MM.1S (cell line): Measurements from ENCODE around the gene CSN2.

Experiments used
- DNase-seq: peaks from one replicate; pipeline ENCODE4 v3.0.0-alpha.2; 2015
- H2AFZ ChIP-seq: fragments of 300-600 bp; sonication (generic); 2 replicates; pipeline ENCODE4 v1.6.0; 2016; ENCODE audit warnings: antibody characterized with exemption, low read length
- H3F3A ChIP-seq: fragments of 300-600 bp; sonication (generic); 2 replicates; pipeline ENCODE4 v1.6.1; 2016; ENCODE audit warnings: mild to moderate bottlenecking, antibody characterized with exemption, low read length, moderate library complexity, mixed read lengths; ENCODE audit not compliant: insufficient read depth
- H3K27ac ChIP-seq: fragments of 300-600 bp; sonication (generic); 2 replicates; pipeline ENCODE4 v1.5.1; 2016; ENCODE audit warnings: mild to moderate bottlenecking, low read length
- H3K27me3 ChIP-seq: fragments of 300-600 bp; sonication (generic); replicated peaks from 2 replicates; pipeline ENCODE4 v1.6.0; 2016; ENCODE audit warnings: low read length; ENCODE audit not compliant: insufficient read depth
- H3K36me3 ChIP-seq: fragments of 300-600 bp; sonication (generic); replicated peaks from 2 replicates; pipeline ENCODE4 v1.6.1; 2016; ENCODE audit warnings: mild to moderate bottlenecking, low read length, mixed read lengths; ENCODE audit not compliant: insufficient read depth
- H3K4me1 ChIP-seq: fragments of 300-600 bp; sonication (generic); 2 replicates; pipeline ENCODE4 v1.6.1; 2016; ENCODE audit warnings: low read length, mixed read lengths
- H3K4me2 ChIP-seq: fragments of 300-600 bp; sonication (generic); 2 replicates; pipeline ENCODE4 v1.6.0; 2016; ENCODE audit warnings: low read depth, low read length
- H3K4me3 ChIP-seq: fragments of 300-600 bp; sonication (generic); 2 replicates; pipeline ENCODE4 v1.5.1; 2016; ENCODE audit warnings: low read length, mixed read lengths
- H3K79me2 ChIP-seq: fragments of 300-600 bp; sonication (generic); 2 replicates; pipeline ENCODE4 v1.6.1; 2016; ENCODE audit warnings: mixed run types, low read length, mixed read lengths
- H3K9ac ChIP-seq: fragments of 300-600 bp; sonication (generic); 2 replicates; pipeline ENCODE4 v1.6.1; 2016; ENCODE audit warnings: low read length, mixed read lengths
- H3K9me2 ChIP-seq: fragments of 300-600 bp; sonication (generic); replicated peaks from 2 replicates; pipeline ENCODE4 v1.6.1; 2016; ENCODE audit warnings: mild to moderate bottlenecking, low read length, mixed read lengths; ENCODE audit not compliant: insufficient read depth
- H3K9me3 ChIP-seq: fragments of 300-600 bp; sonication (generic); replicated peaks from 2 replicates; pipeline ENCODE4 v1.6.1; 2016; ENCODE audit warnings: mild to moderate bottlenecking, low read length, mixed read lengths; ENCODE audit not compliant: insufficient read depth
- H4K20me1 ChIP-seq: fragments of 300-600 bp; sonication (generic); 2 replicates; pipeline ENCODE4 v1.6.1; 2016; ENCODE audit warnings: mild to moderate bottlenecking, low read length, moderate library complexity, mixed read lengths; ENCODE audit not compliant: insufficient read depth
- EZH2 ChIP-seq: fragments of 300-600 bp; sonication (generic); optimal IDR thresholded peaks from 2 replicates; pipeline ENCODE3; 2017; ENCODE audit warnings: low read depth, mild to moderate bottlenecking, antibody characterized with exemption, low read length, mixed read lengths
- EZH2phosphoT487 ChIP-seq: fragments of 300-600 bp; sonication (generic); IDR thresholded peaks from 2 replicates; pipeline ENCODE4 v1.6.1; 2018; ENCODE audit warnings: antibody characterized with exemption, low read length
- TF ChIP-seq, protein P1 (sequence below): fragments of 300-600 bp; sonication (generic); IDR thresholded peaks from 2 replicates; pipeline ENCODE4 v1.5.1; 2016; ENCODE audit warnings: antibody characterized with exemption, low read length, mixed read lengths

Gene CSN2

DNA sequence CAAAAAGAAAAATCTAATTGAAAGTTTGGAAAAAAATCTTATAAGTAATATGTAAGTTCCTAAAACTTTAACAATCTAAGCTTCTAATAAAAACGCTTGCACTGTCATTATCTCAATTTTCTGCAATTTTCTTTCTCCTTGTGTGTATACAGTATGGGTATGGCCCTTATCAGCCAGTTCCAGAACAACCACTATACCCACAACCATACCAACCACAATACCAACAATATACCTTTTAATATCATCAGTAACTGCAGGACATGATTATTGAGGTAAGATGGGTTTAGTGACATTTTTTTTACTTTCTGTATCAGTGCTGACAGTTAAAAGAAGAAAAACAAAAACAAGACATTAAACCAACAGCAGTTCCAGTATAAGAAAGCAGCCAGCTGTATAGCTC, 35.2 kb upstream of the CSN2 start:
- no peaks in the 10 kb centered on the region for H3K9me3 ChIP-seq
- H3K27ac ChIP-seq = no peak overlapping the region
- H3K9me2 ChIP-seq = no peaks in the 10 kb centered on the region
- H3K36me3 ChIP-seq = no peaks in the 10 kb centered on the region
- no peak overlapping the region for H3K4me2 ChIP-seq
- H4K20me1 ChIP-seq = no peaks in the 10 kb centered on the region
- H3K27me3 ChIP-seq = no peaks in the 10 kb centered on the region
- no peaks in the 10 kb centered on the region for H3F3A ChIP-seq
- TF ChIP-seq EZH2phosphoT487 (no peak), EZH2 (no peak)
- TF ChIP-seq, protein P1, sequence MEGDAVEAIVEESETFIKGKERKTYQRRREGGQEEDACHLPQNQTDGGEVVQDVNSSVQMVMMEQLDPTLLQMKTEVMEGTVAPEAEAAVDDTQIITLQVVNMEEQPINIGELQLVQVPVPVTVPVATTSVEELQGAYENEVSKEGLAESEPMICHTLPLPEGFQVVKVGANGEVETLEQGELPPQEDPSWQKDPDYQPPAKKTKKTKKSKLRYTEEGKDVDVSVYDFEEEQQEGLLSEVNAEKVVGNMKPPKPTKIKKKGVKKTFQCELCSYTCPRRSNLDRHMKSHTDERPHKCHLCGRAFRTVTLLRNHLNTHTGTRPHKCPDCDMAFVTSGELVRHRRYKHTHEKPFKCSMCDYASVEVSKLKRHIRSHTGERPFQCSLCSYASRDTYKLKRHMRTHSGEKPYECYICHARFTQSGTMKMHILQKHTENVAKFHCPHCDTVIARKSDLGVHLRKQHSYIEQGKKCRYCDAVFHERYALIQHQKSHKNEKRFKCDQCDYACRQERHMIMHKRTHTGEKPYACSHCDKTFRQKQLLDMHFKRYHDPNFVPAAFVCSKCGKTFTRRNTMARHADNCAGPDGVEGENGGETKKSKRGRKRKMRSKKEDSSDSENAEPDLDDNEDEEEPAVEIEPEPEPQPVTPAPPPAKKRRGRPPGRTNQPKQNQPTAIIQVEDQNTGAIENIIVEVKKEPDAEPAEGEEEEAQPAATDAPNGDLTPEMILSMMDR = no peak
- H3K79me2 ChIP-seq = no peaks in the 10 kb centered on the region
- DNase-seq = no peak
- H3K4me3 ChIP-seq = no peak overlapping the region
- H3K4me1 ChIP-seq = no peaks in the 10 kb centered on the region
- H3K9ac ChIP-seq = no peak overlapping the region
- no peak overlapping the region for H2AFZ ChIP-seq

- no peaks in the 10 kb centered on the region for H3K27me3 ChIP-seq
- H3K27ac ChIP-seq = no peak overlapping the region
- H3K79me2 ChIP-seq = no peaks in the 10 kb centered on the region
- H3K4me2 ChIP-seq = 0 out of 2 replicates have a peak overlapping the region, but pooled peaks have one; percentile 8
- H3K36me3 ChIP-seq = no peaks in the 10 kb centered on the region
- no peak for DNase-seq
- H3K9me2 ChIP-seq = no peaks in the 10 kb centered on the region
- H3K4me3 ChIP-seq = no peak overlapping the region
- H3K4me1 ChIP-seq = no peaks in the 10 kb centered on the region
- H3F3A ChIP-seq = no peaks in the 10 kb centered on the region
- peak overlapping the region; percentile 16; the same call in 1 of the 2 replicates for H2AFZ ChIP-seq
- no peak for TF ChIP-seq EZH2phosphoT487
- no peak for TF ChIP-seq EZH2
- TF ChIP-seq, protein P1 = no peak
- H3K9ac ChIP-seq = no peak overlapping the region
- no peaks in the 10 kb centered on the region for H3K9me3 ChIP-seq
- no peaks in the 10 kb centered on the region for H4K20me1 ChIP-seq
These were observed 33.9 kb upstream of the CSN2 start for GRCh38 chr4:69999420-69999819.

DNA sequence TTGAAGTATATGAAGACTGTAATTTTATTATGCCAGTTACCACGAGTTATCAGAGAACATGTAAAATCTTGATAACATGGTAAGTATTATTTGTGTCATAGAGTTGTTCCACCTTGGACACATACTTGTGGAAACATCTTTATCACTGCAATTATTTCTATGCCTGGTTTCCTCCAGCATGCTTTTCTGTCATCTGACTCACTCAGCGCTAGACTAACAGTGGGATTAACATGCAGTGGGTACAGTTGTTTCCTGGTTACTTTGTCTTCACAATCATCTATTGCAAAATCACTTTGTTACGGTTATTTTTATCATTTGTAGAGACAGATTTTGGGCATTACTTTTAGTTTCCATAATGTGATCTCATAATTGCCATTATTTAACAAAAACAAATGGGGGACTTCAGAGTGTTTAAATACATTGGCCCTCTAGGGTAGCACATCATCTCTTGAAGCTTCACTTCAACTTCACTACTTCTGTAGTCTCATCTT, 30.0 kb upstream of the CSN2 start, which contains the start of gene STATH:
Gene STATH, plus strand, starts transcription at position 441 of the 491 bp plus-strand sequence. CDS start 2,472 bp downstream, outside the sequence.
- H3K36me3 ChIP-seq = no peaks in the 10 kb centered on the region
- H4K20me1 ChIP-seq = no peaks in the 10 kb centered on the region
- no peak within 1 kb of the TSS for H3K4me3 ChIP-seq
- H3F3A ChIP-seq = no peaks in the 10 kb centered on the region
- no peak within 1 kb of the TSS for H3K9ac ChIP-seq
- no peak for DNase-seq
- no peaks in the 10 kb centered on the region for H3K4me1 ChIP-seq
- no peaks in the 10 kb centered on the region for H3K9me3 ChIP-seq
- H2AFZ ChIP-seq = no peak within 1 kb of the TSS
- H3K27ac ChIP-seq = no peak within 1 kb of the TSS
- H3K79me2 ChIP-seq = no peaks in the 10 kb centered on the region
- H3K27me3 ChIP-seq = no peaks in the 10 kb centered on the region
- TF ChIP-seq, protein P1 = no peak
- TF ChIP-seq EZH2phosphoT487 (no peak), EZH2 (no peak)
- H3K9me2 ChIP-seq = no peaks in the 10 kb centered on the region
- H3K4me2 ChIP-seq = no peak within 1 kb of the TSS
